ENCODE measurements around the gene GPC5.

GPC5 gene

DNA sequence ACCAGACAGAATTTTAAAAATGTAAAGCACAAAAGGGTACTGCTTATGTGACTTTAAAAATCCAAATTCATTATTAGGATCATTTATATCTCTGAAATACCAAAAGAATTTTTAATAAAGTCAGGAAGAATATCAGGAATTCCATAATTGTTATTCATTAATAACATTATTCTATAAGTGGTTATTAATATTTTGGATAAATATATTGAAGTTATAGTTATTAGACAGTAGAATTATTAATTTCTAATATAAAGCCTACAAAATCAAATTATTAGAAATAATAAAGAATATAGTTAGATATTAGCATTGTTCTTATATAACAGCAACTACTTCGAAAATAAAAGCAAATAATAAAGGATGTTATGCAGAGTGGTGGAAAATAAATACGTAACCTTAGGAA lies 105.8 kb downstream of the GPC5 start:
- H3K4me3 ChIP-seq (ENCODE audit: low read depth, low read length, poor library complexity, severe bottlenecking) = no peak overlapping the region
- no peaks in the 10 kb centered on the region for H3K36me3 ChIP-seq (ENCODE audit: insufficient read depth, low read length)
- H3K9me3 ChIP-seq (ENCODE audit: low read length) = no peaks in the 10 kb centered on the region
- TF ChIP-seq, protein P1, sequence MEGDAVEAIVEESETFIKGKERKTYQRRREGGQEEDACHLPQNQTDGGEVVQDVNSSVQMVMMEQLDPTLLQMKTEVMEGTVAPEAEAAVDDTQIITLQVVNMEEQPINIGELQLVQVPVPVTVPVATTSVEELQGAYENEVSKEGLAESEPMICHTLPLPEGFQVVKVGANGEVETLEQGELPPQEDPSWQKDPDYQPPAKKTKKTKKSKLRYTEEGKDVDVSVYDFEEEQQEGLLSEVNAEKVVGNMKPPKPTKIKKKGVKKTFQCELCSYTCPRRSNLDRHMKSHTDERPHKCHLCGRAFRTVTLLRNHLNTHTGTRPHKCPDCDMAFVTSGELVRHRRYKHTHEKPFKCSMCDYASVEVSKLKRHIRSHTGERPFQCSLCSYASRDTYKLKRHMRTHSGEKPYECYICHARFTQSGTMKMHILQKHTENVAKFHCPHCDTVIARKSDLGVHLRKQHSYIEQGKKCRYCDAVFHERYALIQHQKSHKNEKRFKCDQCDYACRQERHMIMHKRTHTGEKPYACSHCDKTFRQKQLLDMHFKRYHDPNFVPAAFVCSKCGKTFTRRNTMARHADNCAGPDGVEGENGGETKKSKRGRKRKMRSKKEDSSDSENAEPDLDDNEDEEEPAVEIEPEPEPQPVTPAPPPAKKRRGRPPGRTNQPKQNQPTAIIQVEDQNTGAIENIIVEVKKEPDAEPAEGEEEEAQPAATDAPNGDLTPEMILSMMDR (IDR thresholded peaks at IDR 0.05; ENCODE audit: low read length) = no peak
- TF ChIP-seq EZH2 (IDR thresholded peaks at IDR 0.05; ENCODE audit: borderline replicate concordance, low read length) = no peak
- no peak overlapping the region for H3K27ac ChIP-seq (ENCODE audit: low read depth, low read length, poor library complexity, severe bottlenecking)
- no peak overlapping the region for H3K4me2 ChIP-seq (ENCODE audit: low read length)
- no peaks in the 10 kb centered on the region for H3K4me1 ChIP-seq (ENCODE audit: insufficient read depth, low read length, severe bottlenecking)
- H3K9ac ChIP-seq (ENCODE audit: low read length) = no peak overlapping the region
- H2AFZ ChIP-seq (ENCODE audit: low read length) = no peak overlapping the region
- H3K27me3 ChIP-seq (ENCODE audit: insufficient read depth, low read length) = no peaks in the 10 kb centered on the region
- no peaks in the 10 kb centered on the region for H3K79me2 ChIP-seq (ENCODE audit: insufficient read depth, low read length)
- H3F3A ChIP-seq (ENCODE audit: insufficient read depth, low read length) = no peaks in the 10 kb centered on the region
- no peaks in the 10 kb centered on the region for H3K9me2 ChIP-seq (ENCODE audit: low read depth, low read length)
- no peaks in the 10 kb centered on the region for H4K20me1 ChIP-seq (ENCODE audit: insufficient read depth, low read length)

DNA sequence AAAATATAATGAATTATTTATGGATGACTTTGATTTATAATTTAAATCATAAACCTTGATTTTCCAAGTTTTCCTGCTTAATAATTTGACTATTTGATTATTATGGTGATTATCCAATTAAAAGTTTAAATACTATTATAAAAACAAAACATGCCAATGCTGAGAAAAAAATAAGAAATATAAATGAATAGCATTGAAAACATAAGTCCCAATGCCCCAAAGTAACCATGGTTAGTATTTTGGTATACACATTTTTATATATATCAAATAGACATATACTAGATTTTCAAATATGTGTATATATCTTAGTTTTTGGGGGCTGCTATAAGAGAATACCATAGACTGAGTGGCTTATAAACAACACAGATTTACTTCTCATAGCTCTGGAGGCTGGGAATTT lies 108.3 kb downstream of the GPC5 start:
- Histone ChIP-seq H3K9me3 (ENCODE audit: low read length) (no peaks in the 10 kb centered on the region), H4K20me1 (ENCODE audit: insufficient read depth, low read length) (no peaks in the 10 kb centered on the region), H3K9ac (ENCODE audit: low read length) (no peak overlapping the region), H3K36me3 (ENCODE audit: insufficient read depth, low read length) (no peaks in the 10 kb centered on the region), H3F3A (ENCODE audit: insufficient read depth, low read length) (no peaks in the 10 kb centered on the region), H3K79me2 (ENCODE audit: insufficient read depth, low read length) (no peaks in the 10 kb centered on the region), H3K4me2 (ENCODE audit: low read length) (no peak overlapping the region), H2AFZ (ENCODE audit: low read length) (no peak overlapping the region), H3K27ac (ENCODE audit: low read depth, low read length, poor library complexity, severe bottlenecking) (no peak overlapping the region), H3K27me3 (ENCODE audit: insufficient read depth, low read length) (no peaks in the 10 kb centered on the region), H3K9me2 (ENCODE audit: low read depth, low read length) (no peaks in the 10 kb centered on the region), H3K4me1 (ENCODE audit: insufficient read depth, low read length, severe bottlenecking) (no peaks in the 10 kb centered on the region), H3K4me3 (ENCODE audit: low read depth, low read length, poor library complexity, severe bottlenecking) (no peak overlapping the region)
- no peak for TF ChIP-seq EZH2 (IDR thresholded peaks at IDR 0.05; ENCODE audit: borderline replicate concordance, low read length)
- TF ChIP-seq, protein P1 (IDR thresholded peaks at IDR 0.05; ENCODE audit: low read length) = no peak

DNA sequence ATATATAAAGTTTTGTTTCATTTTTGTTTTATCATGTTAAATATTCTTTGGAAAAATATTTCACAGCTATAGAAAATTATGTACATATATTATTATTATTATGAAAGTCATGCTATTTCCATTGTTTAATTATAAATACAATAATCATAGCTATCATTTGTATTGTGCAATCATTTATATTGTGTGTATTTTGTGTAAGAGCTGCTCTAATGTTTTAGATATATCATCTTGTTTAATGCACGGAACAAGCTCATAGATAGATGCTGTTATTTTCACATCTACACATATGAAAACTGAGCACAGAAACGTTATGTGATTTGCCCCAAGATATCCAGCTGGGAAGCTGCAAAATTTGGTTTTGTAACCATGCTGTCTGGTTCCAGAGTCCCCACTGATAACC lies 111.6 kb downstream of the GPC5 start:
- no peak overlapping the region for H2AFZ ChIP-seq (ENCODE audit: low read length)
- H3K9me3 ChIP-seq (ENCODE audit: low read length) = no peaks in the 10 kb centered on the region
- no peaks in the 10 kb centered on the region for H3K9me2 ChIP-seq (ENCODE audit: low read depth, low read length)
- no peaks in the 10 kb centered on the region for H3K4me1 ChIP-seq (ENCODE audit: insufficient read depth, low read length, severe bottlenecking)
- TF ChIP-seq, protein P1 (IDR thresholded peaks at IDR 0.05; ENCODE audit: low read length) = no peak
- no peak for TF ChIP-seq EZH2 (IDR thresholded peaks at IDR 0.05; ENCODE audit: borderline replicate concordance, low read length)
- H3K36me3 ChIP-seq (ENCODE audit: insufficient read depth, low read length) = no peaks in the 10 kb centered on the region
- H3K4me3 ChIP-seq (ENCODE audit: low read depth, low read length, poor library complexity, severe bottlenecking) = no peak overlapping the region
- no peak overlapping the region for H3K27ac ChIP-seq (ENCODE audit: low read depth, low read length, poor library complexity, severe bottlenecking)
- no peak overlapping the region for H3K4me2 ChIP-seq (ENCODE audit: low read length)
- H4K20me1 ChIP-seq (ENCODE audit: insufficient read depth, low read length) = no peaks in the 10 kb centered on the region
- no peaks in the 10 kb centered on the region for H3K79me2 ChIP-seq (ENCODE audit: insufficient read depth, low read length)
- no peaks in the 10 kb centered on the region for H3F3A ChIP-seq (ENCODE audit: insufficient read depth, low read length)
- no peak overlapping the region for H3K9ac ChIP-seq (ENCODE audit: low read length)
- H3K27me3 ChIP-seq (ENCODE audit: insufficient read depth, low read length) = no peaks in the 10 kb centered on the region

Data from OCI-LY1 (cell line).